ENCODE measurements around the gene DPYSL5. TPM values are rescaled to one million over a fixed set of nuclear protein-coding genes. Genes with fewer than 3 reads are reported as not detected.

The DPYSL5 gene
- total and polyA plus RNA-seq, 9 of the 15 experiments (the other 6 are each of a cell fraction or from before 2014, with no cell fraction given) = 0.06 TPM; not detected in 8

DNA sequence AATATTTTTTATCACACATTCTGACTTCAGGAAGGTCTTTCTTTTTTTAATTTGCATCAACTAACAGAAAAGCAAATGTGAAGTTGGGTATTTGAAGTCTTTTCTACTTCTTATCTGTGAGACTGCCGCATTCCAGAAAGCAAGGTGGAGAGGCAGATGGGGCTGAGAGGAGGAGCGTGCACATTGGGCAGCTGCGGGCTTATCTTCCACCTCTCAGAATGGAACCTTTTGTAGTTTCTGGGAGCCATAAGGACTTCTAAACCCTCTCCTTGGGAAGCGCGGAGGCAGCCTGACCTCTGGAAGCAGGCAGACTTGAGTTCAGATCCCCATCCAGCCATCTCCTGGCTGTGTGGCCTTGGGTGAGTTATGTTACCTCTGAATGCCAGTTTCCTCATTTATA is 126.4 kb downstream of the DPYSL5 start (continued):
- peak; percentile 83 for TF ChIP-seq DPF2 (IDR thresholded peaks at IDR 0.05)
- no peak for TF ChIP-seq RBM34 (IDR thresholded peaks at IDR 0.05; ENCODE audit: borderline replicate concordance, insufficient read depth, low read length)
- no peak for TF ChIP-seq ZNF133 (CRISPR knock-in tag; IDR thresholded peaks at IDR 0.05)
- TF ChIP-seq, protein P1, sequence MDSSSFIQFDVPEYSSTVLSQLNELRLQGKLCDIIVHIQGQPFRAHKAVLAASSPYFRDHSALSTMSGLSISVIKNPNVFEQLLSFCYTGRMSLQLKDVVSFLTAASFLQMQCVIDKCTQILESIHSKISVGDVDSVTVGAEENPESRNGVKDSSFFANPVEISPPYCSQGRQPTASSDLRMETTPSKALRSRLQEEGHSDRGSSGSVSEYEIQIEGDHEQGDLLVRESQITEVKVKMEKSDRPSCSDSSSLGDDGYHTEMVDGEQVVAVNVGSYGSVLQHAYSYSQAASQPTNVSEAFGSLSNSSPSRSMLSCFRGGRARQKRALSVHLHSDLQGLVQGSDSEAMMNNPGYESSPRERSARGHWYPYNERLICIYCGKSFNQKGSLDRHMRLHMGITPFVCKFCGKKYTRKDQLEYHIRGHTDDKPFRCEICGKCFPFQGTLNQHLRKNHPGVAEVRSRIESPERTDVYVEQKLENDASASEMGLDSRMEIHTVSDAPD (CRISPR knock-in tag; IDR thresholded peaks at IDR 0.05) = no peak
- no peak for TF ChIP-seq CAMTA2 (CRISPR knock-in tag; conservative IDR thresholded peaks at IDR 0.05)
- peak; percentile 94 for TF ChIP-seq CBFA2T3 (IDR thresholded peaks at IDR 0.05)
- TF ChIP-seq CBX2 (IDR thresholded peaks at IDR 0.05; ENCODE audit: insufficient read depth, low read length, poor library complexity, severe bottlenecking) = no peak
- no peak for TF ChIP-seq SNRNP70 (optimal IDR thresholded peaks at IDR 0.05; ENCODE audit: low read depth, low read length)
- TF ChIP-seq KDM1A (IDR thresholded peaks at IDR 0.05) = peak; percentile 53 to 55; a peak in 3 of 4 replicates
- no peak for TF ChIP-seq HNRNPH1 (optimal IDR thresholded peaks at IDR 0.05; ENCODE audit: low read depth, low read length)
- TF ChIP-seq NBN (IDR thresholded peaks at IDR 0.05; ENCODE audit: low read depth) = peak; percentile 34; the same call in 1 of the 2 replicates
- peak; percentile 36 for TF ChIP-seq VEZF1 (CRISPR knock-in tag; IDR thresholded peaks at IDR 0.05)
- TF ChIP-seq, protein P2, sequence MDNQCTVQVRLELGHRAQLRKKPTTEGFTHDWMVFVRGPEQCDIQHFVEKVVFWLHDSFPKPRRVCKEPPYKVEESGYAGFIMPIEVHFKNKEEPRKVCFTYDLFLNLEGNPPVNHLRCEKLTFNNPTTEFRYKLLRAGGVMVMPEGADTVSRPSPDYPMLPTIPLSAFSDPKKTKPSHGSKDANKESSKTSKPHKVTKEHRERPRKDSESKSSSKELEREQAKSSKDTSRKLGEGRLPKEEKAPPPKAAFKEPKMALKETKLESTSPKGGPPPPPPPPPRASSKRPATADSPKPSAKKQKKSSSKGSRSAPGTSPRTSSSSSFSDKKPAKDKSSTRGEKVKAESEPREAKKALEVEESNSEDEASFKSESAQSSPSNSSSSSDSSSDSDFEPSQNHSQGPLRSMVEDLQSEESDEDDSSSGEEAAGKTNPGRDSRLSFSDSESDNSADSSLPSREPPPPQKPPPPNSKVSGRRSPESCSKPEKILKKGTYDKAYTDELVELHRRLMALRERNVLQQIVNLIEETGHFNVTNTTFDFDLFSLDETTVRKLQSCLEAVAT (IDR thresholded peaks at IDR 0.05) = no peak
- TF ChIP-seq, protein P3, sequence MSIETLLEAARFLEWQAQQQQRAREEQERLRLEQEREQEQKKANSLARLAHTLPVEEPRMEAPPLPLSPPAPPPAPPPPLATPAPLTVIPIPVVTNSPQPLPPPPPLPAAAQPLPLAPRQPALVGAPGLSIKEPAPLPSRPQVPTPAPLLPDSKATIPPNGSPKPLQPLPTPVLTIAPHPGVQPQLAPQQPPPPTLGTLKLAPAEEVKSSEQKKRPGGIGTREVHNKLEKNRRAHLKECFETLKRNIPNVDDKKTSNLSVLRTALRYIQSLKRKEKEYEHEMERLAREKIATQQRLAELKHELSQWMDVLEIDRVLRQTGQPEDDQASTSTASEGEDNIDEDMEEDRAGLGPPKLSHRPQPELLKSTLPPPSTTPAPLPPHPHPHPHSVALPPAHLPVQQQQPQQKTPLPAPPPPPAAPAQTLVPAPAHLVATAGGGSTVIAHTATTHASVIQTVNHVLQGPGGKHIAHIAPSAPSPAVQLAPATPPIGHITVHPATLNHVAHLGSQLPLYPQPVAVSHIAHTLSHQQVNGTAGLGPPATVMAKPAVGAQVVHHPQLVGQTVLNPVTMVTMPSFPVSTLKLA (conservative IDR thresholded peaks at IDR 0.05) = peak in 1 of 2 experiments; percentile 44; a peak in 2 of 4 replicates
- TF ChIP-seq TBL1XR1 (IDR thresholded peaks at IDR 0.05; ENCODE audit: low read length in 2 of 2) = peak; percentile 61 to 62; a peak in 2 of 4 replicates
- TF ChIP-seq, protein P4, sequence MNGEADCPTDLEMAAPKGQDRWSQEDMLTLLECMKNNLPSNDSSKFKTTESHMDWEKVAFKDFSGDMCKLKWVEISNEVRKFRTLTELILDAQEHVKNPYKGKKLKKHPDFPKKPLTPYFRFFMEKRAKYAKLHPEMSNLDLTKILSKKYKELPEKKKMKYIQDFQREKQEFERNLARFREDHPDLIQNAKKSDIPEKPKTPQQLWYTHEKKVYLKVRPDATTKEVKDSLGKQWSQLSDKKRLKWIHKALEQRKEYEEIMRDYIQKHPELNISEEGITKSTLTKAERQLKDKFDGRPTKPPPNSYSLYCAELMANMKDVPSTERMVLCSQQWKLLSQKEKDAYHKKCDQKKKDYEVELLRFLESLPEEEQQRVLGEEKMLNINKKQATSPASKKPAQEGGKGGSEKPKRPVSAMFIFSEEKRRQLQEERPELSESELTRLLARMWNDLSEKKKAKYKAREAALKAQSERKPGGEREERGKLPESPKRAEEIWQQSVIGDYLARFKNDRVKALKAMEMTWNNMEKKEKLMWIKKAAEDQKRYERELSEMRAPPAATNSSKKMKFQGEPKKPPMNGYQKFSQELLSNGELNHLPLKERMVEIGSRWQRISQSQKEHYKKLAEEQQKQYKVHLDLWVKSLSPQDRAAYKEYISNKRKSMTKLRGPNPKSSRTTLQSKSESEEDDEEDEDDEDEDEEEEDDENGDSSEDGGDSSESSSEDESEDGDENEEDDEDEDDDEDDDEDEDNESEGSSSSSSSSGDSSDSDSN (IDR thresholded peaks at IDR 0.05; ENCODE audit: borderline replicate concordance in 1 of 2, low read depth in 2 of 2, low read length in 2 of 2) = 0 out of 4 replicates have a peak, but pooled peaks have one; percentile 34 to 55
- TF ChIP-seq CCNT2 (IDR thresholded peaks at IDR 0.05; ENCODE audit: borderline replicate concordance, extremely low read depth, insufficient read length, low read depth, low read length) = peak; percentile 47
- peak; percentile 31; the same call in 1 of the 2 replicates for TF ChIP-seq ZKSCAN1 (IDR thresholded peaks at IDR 0.05; ENCODE audit: low read depth, low read length)
- TF ChIP-seq STAT5A (IDR thresholded peaks at IDR 0.05; ENCODE audit: borderline replicate concordance, low read length) = peak; percentile 73; the same call in 1 of the 2 replicates
- no peak for TF ChIP-seq RFX5 (IDR thresholded peaks at IDR 0.05; ENCODE audit: low read depth, low read length)
- no peak for TF ChIP-seq FIP1L1 (IDR thresholded peaks at IDR 0.05; ENCODE audit: low read depth, low read length, poor library complexity, severe bottlenecking)

Measured in K562 (cell line).